ENCODE results near the gene PCDHGB6. TPM values are rescaled to one million over a fixed set of nuclear protein-coding genes. Genes with fewer than 3 reads are reported as not detected.

Gene PCDHGB6
- polyA plus RNA-seq, 2 of the 4 experiments (the other 2 are of a cell fraction), result 0.09 to 0.21 TPM

- no peak overlapping the region for H3K4me3 ChIP-seq
- FAIRE-seq, result no peak
- CTCF ChIA-PET, result no interaction called here
- H3K4me2 ChIP-seq, result no peak overlapping the region
- no peaks in the 10 kb centered on the region for H3K4me1 ChIP-seq
- peaks cover 50% of the 10 kb centered on the region for H3K9me3 ChIP-seq
- no peak overlapping the region for H3K27ac ChIP-seq
- ATAC-seq, result no peak
- DNase-seq (ENCODE audit: low read depth in 1 of 2, low spot score in 1 of 2), result no peak
- 87% methylated on average over 61 of the region's 64 CpGs for WGBS (ENCODE audit: missing lambda C conversion rate)
- no peak for TF ChIP-seq ZC3H11A (IDR thresholded peaks at IDR 0.05)
- no peak for TF ChIP-seq FOXS1 (CRISPR knock-in tag; IDR thresholded peaks at IDR 0.05)
- no peak for TF ChIP-seq ZNF302 (CRISPR knock-in tag; IDR thresholded peaks at IDR 0.05)
- TF ChIP-seq SMC3 (IDR thresholded peaks at IDR 0.05), result no peak
- no peak for TF ChIP-seq CHD4 (IDR thresholded peaks at IDR 0.05; ENCODE audit: borderline replicate concordance)
- TF ChIP-seq RARB (CRISPR knock-in tag; IDR thresholded peaks at IDR 0.05), result no peak
- TF ChIP-seq MYC (IDR thresholded peaks at IDR 0.05; ENCODE audit: borderline replicate concordance, low read length), result no peak
- no peak for TF ChIP-seq PHF8 (IDR thresholded peaks at IDR 0.05; ENCODE audit: borderline replicate concordance, low read depth)
- TF ChIP-seq RCOR1 (IDR thresholded peaks at IDR 0.05; ENCODE audit: low read depth, low read length), result no peak
- TF ChIP-seq HES2 (IDR thresholded peaks at IDR 0.05), result no peak
- TF ChIP-seq CEBPB (IDR thresholded peaks at IDR 0.05), result no peak
- TF ChIP-seq TFCP2L1 (CRISPR knock-in tag; IDR thresholded peaks at IDR 0.05), result no peak
- no peak for TF ChIP-seq KDM5A (IDR thresholded peaks at IDR 0.05)
- TF ChIP-seq HEYL (CRISPR knock-in tag; IDR thresholded peaks at IDR 0.05), result no peak
- no peak for TF ChIP-seq TP53 (CRISPR knock-in tag; IDR thresholded peaks at IDR 0.05)
- TF ChIP-seq SREBF2 (IDR thresholded peaks at IDR 0.05), result no peak
- TF ChIP-seq ZSCAN20 (CRISPR knock-in tag; IDR thresholded peaks at IDR 0.05), result no peak
- POLR2A ChIA-PET, result no interaction called here
Observed at GRCh38 chr5:141409598-141410306, 1.9 kb downstream of the PCDHGB6 start.

GRCh38 chr5:141411575-141411974, 3.8 kb downstream of the PCDHGB6 start:
- ChIA-PET CTCF (interaction anchor here (1.0 kb wide), 1 partner anchor 113 kb away, joined by 4 read pairs; no protein-coding TSS in a partner anchor), POLR2A (no interaction called here)
- no peak for DNase-seq (ENCODE audit: low read depth in 1 of 2, low spot score in 1 of 2)
- Histone ChIP-seq H3K9me3 (peaks cover 36% of the 10 kb centered on the region), H3K4me3 (no peak overlapping the region), H3K4me1 (no peaks in the 10 kb centered on the region), H3K4me2 (no peak overlapping the region), H3K27ac (no peak overlapping the region)
- no peak for FAIRE-seq
- 48% methylated on average over 3 of the region's 3 CpGs for WGBS (ENCODE audit: missing lambda C conversion rate)
- ATAC-seq, result no peak
- no peak for TF ChIP-seq RCOR1 (IDR thresholded peaks at IDR 0.05; ENCODE audit: low read depth, low read length)
- no peak for TF ChIP-seq REST (IDR thresholded peaks at IDR 0.05)
- TF ChIP-seq HOXB13 (CRISPR knock-in tag; IDR thresholded peaks at IDR 0.05; ENCODE audit: low read depth), result no peak
- TF ChIP-seq SREBF2 (IDR thresholded peaks at IDR 0.05), result no peak
- TF ChIP-seq POLR2AphosphoS2 (conservative IDR thresholded peaks at IDR 0.05; ENCODE audit: low read length), result no peak
- no peak for TF ChIP-seq NFE2L2 (conservative IDR thresholded peaks at IDR 0.05; ENCODE audit: low read length)
- no peak for TF ChIP-seq MAZ (IDR thresholded peaks at IDR 0.05; ENCODE audit: borderline replicate concordance, low read depth, low read length)
- no peak for TF ChIP-seq CBX8 (IDR thresholded peaks at IDR 0.05)
- TF ChIP-seq USF2 (IDR thresholded peaks at IDR 0.05), result no peak
- no peak for TF ChIP-seq CHD2 (IDR thresholded peaks at IDR 0.05; ENCODE audit: low read length, partially characterized antibody)
- no peak for TF ChIP-seq HEYL (CRISPR knock-in tag; IDR thresholded peaks at IDR 0.05)
- no peak for TF ChIP-seq FOXS1 (CRISPR knock-in tag; IDR thresholded peaks at IDR 0.05)
- TF ChIP-seq RFX5 (IDR thresholded peaks at IDR 0.05), result no peak
- TF ChIP-seq JUN (IDR thresholded peaks at IDR 0.05), result no peak
- TF ChIP-seq NR3C1 (IDR thresholded peaks at IDR 0.05), result no peak

Data from A549 (cell line).